ENCODE results near the gene CACNB2.

DNA sequence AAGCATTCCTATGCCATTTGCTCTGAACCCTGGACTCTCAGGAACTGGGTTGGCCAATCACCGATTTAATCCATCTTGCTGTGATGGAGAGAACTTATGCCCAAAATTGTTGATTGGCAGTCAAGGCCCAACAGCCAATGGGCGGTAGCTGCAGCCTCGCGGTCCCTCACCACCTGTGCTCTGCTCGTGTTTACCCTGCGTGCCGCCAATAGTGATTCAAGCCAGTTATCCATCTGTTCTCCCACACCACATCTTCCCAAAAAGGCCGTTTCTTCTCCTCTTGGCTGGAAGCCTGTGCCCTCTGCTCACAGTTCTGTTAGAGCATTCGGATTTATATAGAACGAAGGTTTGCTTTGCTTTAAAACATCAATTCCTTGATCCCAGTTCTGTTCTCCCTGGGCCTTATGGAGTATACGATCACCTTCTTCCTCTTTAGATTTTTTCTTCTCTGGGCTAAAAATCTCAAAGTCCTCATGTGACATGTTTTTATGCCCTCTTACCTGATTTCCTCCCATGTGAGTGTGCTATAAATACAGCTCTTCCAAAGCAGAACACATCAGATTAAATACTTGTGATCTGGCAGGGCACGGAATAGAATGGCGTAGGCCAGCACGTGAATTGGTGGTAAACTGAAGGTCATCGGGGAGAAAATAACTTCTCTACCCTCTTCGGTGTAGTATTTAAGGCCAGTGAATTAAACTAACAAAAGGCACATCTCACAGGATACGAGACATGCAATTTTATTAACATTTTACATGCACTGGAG is 298.3 kb downstream of the CACNB2 start:
- TF ChIP-seq EZH2 (IDR thresholded peaks at IDR 0.05) (no peak), CTCF (IDR thresholded peaks at IDR 0.05) (no peak), EZH2phosphoT487 (IDR thresholded peaks at IDR 0.05) (no peak)

Data from neural progenitor cell (in vitro differentiated cells).